Psoas muscle (tissue), 8 donors: ENCODE results near the gene TBC1D1. TPM values are rescaled to one million over a fixed set of nuclear protein-coding genes. Genes with fewer than 3 reads are reported as not detected.

Source experiments
- ATAC-seq, 4 donors: fragments of 200-7000 bp; cut with Tn5 transposase; one replicate each; pipeline ENCODE4 v1.9.1; 2020; ENCODE audit warnings: moderate library complexity in 3 of 4, mild to moderate bottlenecking in 2 of 4
- DNase-seq, 2 donors: peaks; one replicate each; pipeline ENCODE4 v3.0.0-alpha.2; 2020
- H3K27ac ChIP-seq: fragments of 200-600 bp; one replicate; pipeline ENCODE4 v1.8.0; 2022
- H3K27me3 ChIP-seq, 3 donors: fragments of 200-600 bp in 1 of 3; one replicate each; pipeline versions ENCODE4 v1.6.1 to v1.8.0; 2013 to 2022; ENCODE audit warnings: low read length in 2 of 3, mild to moderate bottlenecking in 2 of 3, moderate library complexity in 1 of 3; ENCODE audit not compliant: insufficient read depth in 3 of 3
- H3K36me3 ChIP-seq, 2 donors: fragments of 200-600 bp in 1 of 2; one replicate each; pipeline versions ENCODE4 v1.6.1 to v1.8.0; 2013 to 2022; ENCODE audit warnings: low read depth in 1 of 2, mild to moderate bottlenecking in 1 of 2, moderate library complexity in 1 of 2; ENCODE audit not compliant: insufficient read depth in 1 of 2
- H3K4me1 ChIP-seq: fragments of 200-600 bp; one replicate; pipeline ENCODE4 v1.8.0; 2022
- H3K4me3 ChIP-seq: fragments of 200-600 bp; one replicate; pipeline ENCODE4 v1.8.0; 2022; ENCODE audit warnings: mild to moderate bottlenecking
- H3K9me3 ChIP-seq: fragments of 200-600 bp; one replicate; pipeline ENCODE4 v1.8.0; 2022
- CTCF ChIP-seq: fragments of 200-600 bp; IDR thresholded peaks from one replicate; pipeline ENCODE4 v1.8.0; 2022; ENCODE audit warnings: antibody characterized with exemption
- WGBS, 3 donors: extraction: QIAGEN DNeasy Blood & Tissue Kit; methylation state at CpG; one replicate each; pipeline versions ENCODE4 v1.1.6 to v1.1.7; 2013; 5-methylcytosine and 5-hydroxymethylcytosine counted together
- intact Hi-C, 2 donors: fragments of 100-400 bp; cut with DNase I; formaldehyde crosslinking; loops; one replicate each; pipeline versions ENCODE4 v1.11.0 to v1.14.2; 2022
- polyA plus RNA-seq, 3 donors: library from polyadenylated mRNA; stranded (reverse); fragments of 200-250 nt; gene quantifications; one replicate each; pipeline ENCODE4 v1.2.3, GENCODE V29; 2013
- total RNA-seq, 4 donors: library from RNA; stranded (reverse); fragmentation: NEBNext Ultra II Directional in 2 of 4; extraction: Animal tissue kit (Norgen Biotek cat#: 25700) in 2 of 4; gene quantifications; one replicate each; pipeline versions ENCODE4 v1.2.1 to v1.2.4, GENCODE V29; 2021 to 2023
- donor health status: healthy with polysubstance abuse.
- donor health status: DM: no; HTN: no; CAD: no; lungs with moderate emphysema.
- donor health status: Bipolar disorder and iron deficiency.
- donor health status: healthy.
- donor health status: DM: yes; HTN: yes; CAD: no.
- donor health status: DM: no; HTN: no; CAD: no.
- donor health status: DM: no; HTN: no; CAD: no.
- donor health status: DM: yes; HTN: yes; CAD: no.

Gene TBC1D1
- total and polyA plus RNA-seq, 7 donors: 18.1 to 130 (median 42.5) TPM

GRCh38 chr4:38120772-38121171 is 229.9 kb downstream of the TBC1D1 start:
- H3K27ac ChIP-seq: no peak overlapping the region
- H3K36me3 ChIP-seq: peaks cover 2 to 82% of the 10 kb centered on the region in 2 donors
- intact Hi-C loops: no loop called here
- no peak for DNase-seq
- H3K4me1 ChIP-seq: no peaks in the 10 kb centered on the region
- TF ChIP-seq CTCF: no peak
- 95 to 98% (median 96%) methylated on average over 4 of the region's 4 CpGs for WGBS, 3 donors
- no peak overlapping the region for H3K4me3 ChIP-seq
- H3K27me3 ChIP-seq: no peaks in the 10 kb centered on the region
- no peaks in the 10 kb centered on the region for H3K9me3 ChIP-seq
- no peak for ATAC-seq

- TF ChIP-seq CTCF: no peak
- ATAC-seq: no peak
- 91 to 96% (median 94%) methylated on average over 6 of the region's 6 CpGs for WGBS, 3 donors
- Histone ChIP-seq H3K27me3 (no peaks in the 10 kb centered on the region), H3K4me3 (no peak overlapping the region), H3K27ac (no peak overlapping the region), H3K9me3 (no peaks in the 10 kb centered on the region), H3K4me1 (no peaks in the 10 kb centered on the region), H3K36me3 (peaks cover 0 to 81% of the 10 kb centered on the region in 2 donors)
- intact Hi-C loops: no loop called here
- DNase-seq: no peak
Observed at GRCh38 chr4:38122060-38122459, 231.2 kb downstream of the TBC1D1 start.

GRCh38 chr4:38123555-38123954 is 232.7 kb downstream of the TBC1D1 start:
- Histone ChIP-seq H3K27ac (no peak overlapping the region), H3K4me3 (no peak overlapping the region), H3K4me1 (no peaks in the 10 kb centered on the region), H3K9me3 (no peaks in the 10 kb centered on the region), H3K36me3 (peaks cover 0 to 71% of the 10 kb centered on the region in 2 donors), H3K27me3 (no peaks in the 10 kb centered on the region)
- 75 to 77% (median 76%) methylated on average over 5 of the region's 5 CpGs for WGBS, 3 donors
- DNase-seq: no peak
- no peak for TF ChIP-seq CTCF
- intact Hi-C loops: no loop called here
- no peak for ATAC-seq

GRCh38 chr4:38124961-38125360 is 234.1 kb downstream of the TBC1D1 start:
- no peak for TF ChIP-seq CTCF
- no peak overlapping the region for H3K4me3 ChIP-seq
- 90 to 91% (median 90%) methylated on average over 5 of the region's 5 CpGs for WGBS, 3 donors
- peaks cover 0 to 59% of the 10 kb centered on the region in 2 donors for H3K36me3 ChIP-seq
- intact Hi-C loops: no loop called here
- H3K9me3 ChIP-seq: no peaks in the 10 kb centered on the region
- no peaks in the 10 kb centered on the region for H3K4me1 ChIP-seq
- H3K27ac ChIP-seq: no peak overlapping the region
- H3K27me3 ChIP-seq: no peaks in the 10 kb centered on the region
- DNase-seq (no peak), ATAC-seq (no peak)

- intact Hi-C loops: no loop called here
- Histone ChIP-seq H3K27ac (no peak overlapping the region), H3K27me3 (no peaks in the 10 kb centered on the region), H3K4me3 (no peak overlapping the region), H3K36me3 (peaks cover 0 to 57% of the 10 kb centered on the region in 2 donors), H3K9me3 (no peaks in the 10 kb centered on the region), H3K4me1 (no peaks in the 10 kb centered on the region)
- ATAC-seq: peak in 2 of 4 donors; percentile 40 to 72
- TF ChIP-seq CTCF: no peak
- no peak for DNase-seq
- WGBS, 3 donors: 82 to 90% (median 83%) methylated on average over 2 of the region's 2 CpGs
Observed at GRCh38 chr4:38125816-38126215, 234.9 kb downstream of the TBC1D1 start.
